NT2/D1 (cell line): Measurements from ENCODE around the gene SH3PXD2A.

Experiments used
- SUZ12 ChIP-seq: IDR thresholded peaks from 2 replicates; pipeline ENCODE4 v1.6.1; 2011; ENCODE audit not compliant: insufficient read length, insufficient read depth; ENCODE audit errors: extremely low read depth
- YY1 ChIP-seq: IDR thresholded peaks from 2 replicates; pipeline ENCODE4 v1.6.1; 2011; ENCODE audit not compliant: insufficient read length, insufficient read depth

- TF ChIP-seq YY1 (no peak), SUZ12 (no peak)
Measured at GRCh38 chr10:103566536-103566935, 288.8 kb downstream of the SH3PXD2A start.
